PC-9 (cell line): Measurements from ENCODE around the gene LSM7. TPM values are rescaled to one million over a fixed set of nuclear protein-coding genes. Genes with fewer than 3 reads are reported as not detected.

Experiments used
- BruUV-seq: library from RNA; stranded (reverse); fragments of 400-500 nt; replicated peaks from 2 replicates; lab custom pipeline; 2021; lab: Mats Ljungman, UMichigan
- CTCF ChIA-PET: fragments of 300-600 bp; sonication (Branson Sonifier 250); formaldehyde crosslinking; loops from one replicate; lab custom pipeline; 2022; ENCODE audit warnings: antibody characterized with exemption; lab: Charles Lee
- POLR2A ChIA-PET: fragments of 300-600 bp; sonication (Branson Sonifier 250); formaldehyde crosslinking; loops from one replicate; lab custom pipeline; 2022; ENCODE audit warnings: antibody characterized with exemption; ENCODE audit not compliant: unreplicated experiment; lab: Charles Lee
- DNase-seq, 2 experiments: peaks; one replicate each; pipeline versions ENCODE4 v3.0.0 to v3.0.0-alpha.2; 2015 to 2022; ENCODE audit warnings: mixed read lengths in 1 of 2
- H2AFZ ChIP-seq: fragments of 200-600 bp; sonication (generic); 2 replicates; pipeline ENCODE4 v1.8.1; 2017; ENCODE audit warnings: antibody characterized with exemption
- H3F3A ChIP-seq: fragments of 200-600 bp; sonication (generic); 2 replicates; pipeline ENCODE4 v1.8.1; 2017; ENCODE audit warnings: antibody characterized with exemption, mild to moderate bottlenecking, low read depth; ENCODE audit not compliant: insufficient read depth
- H3K27ac ChIP-seq: fragments of 200-600 bp; sonication (generic); 2 replicates; pipeline ENCODE4 v1.6.1; 2016; ENCODE audit warnings: mixed run types
- H3K27me3 ChIP-seq: fragments of 200-600 bp; sonication (generic); 2 replicates; pipeline ENCODE4 v1.6.1; 2016; ENCODE audit warnings: low read depth, mixed run types; ENCODE audit not compliant: insufficient read depth
- H3K36me3 ChIP-seq: fragments of 200-600 bp; sonication (generic); 2 replicates; pipeline ENCODE4 v1.6.1; 2016; ENCODE audit warnings: low read depth, mixed run types
- H3K4me1 ChIP-seq: fragments of 200-600 bp; sonication (generic); replicated peaks from 2 replicates; pipeline ENCODE4 v1.6.1; 2016; ENCODE audit warnings: mixed run types; ENCODE audit not compliant: insufficient read depth
- H3K4me2 ChIP-seq: fragments of 200-600 bp; sonication (generic); 2 replicates; pipeline ENCODE4 v1.6.1; 2017; ENCODE audit warnings: mixed run types
- H3K4me3 ChIP-seq: fragments of 200-600 bp; sonication (generic); 2 replicates; pipeline ENCODE4 v1.6.1; 2016; ENCODE audit warnings: mixed run types
- H3K79me2 ChIP-seq: fragments of 200-600 bp; sonication (generic); 2 replicates; pipeline ENCODE4 v1.6.1; 2017; ENCODE audit warnings: low read depth, mixed run types
- H3K9me2 ChIP-seq: fragments of 200-600 bp; sonication (generic); 2 replicates; pipeline ENCODE4 v1.8.1; 2017; ENCODE audit warnings: mild to moderate bottlenecking; ENCODE audit not compliant: insufficient read depth
- H3K9me3 ChIP-seq: fragments of 200-600 bp; sonication (generic); 2 replicates; pipeline ENCODE4 v1.8.1; 2016; ENCODE audit warnings: low read depth; ENCODE audit not compliant: insufficient read depth
- H4K20me1 ChIP-seq: fragments of 200-600 bp; sonication (generic); 2 replicates; pipeline ENCODE4 v1.8.1; 2017; ENCODE audit not compliant: insufficient read depth
- EZH2 ChIP-seq: fragments of 200-600 bp; sonication (generic); IDR thresholded peaks from 2 replicates; pipeline ENCODE4 v1.8.0; 2017; ENCODE audit warnings: antibody characterized with exemption, low read depth
- intact Hi-C: fragments of 100-400 bp; cut with micrococcal nuclease; formaldehyde crosslinking; loops from one replicate; pipeline ENCODE4 v1.10.0; 2022; ENCODE audit not compliant: unreplicated experiment
- total RNA-seq: library from RNA; stranded (reverse); gene quantifications from 2 replicates; pipeline ENCODE4 v1.2.3, GENCODE V29; 2021
- TF ChIP-seq, protein P1 (sequence below): fragments of 200-600 bp; sonication (generic); conservative IDR thresholded peaks from 2 replicates; pipeline ENCODE4 v1.6.1; 2017; ENCODE audit warnings: mixed run types, antibody characterized with exemption, mild to moderate bottlenecking, moderate library complexity

LSM7 gene
- total RNA-seq, 1 experiment from 2014 or later = 80.2 TPM

DNA sequence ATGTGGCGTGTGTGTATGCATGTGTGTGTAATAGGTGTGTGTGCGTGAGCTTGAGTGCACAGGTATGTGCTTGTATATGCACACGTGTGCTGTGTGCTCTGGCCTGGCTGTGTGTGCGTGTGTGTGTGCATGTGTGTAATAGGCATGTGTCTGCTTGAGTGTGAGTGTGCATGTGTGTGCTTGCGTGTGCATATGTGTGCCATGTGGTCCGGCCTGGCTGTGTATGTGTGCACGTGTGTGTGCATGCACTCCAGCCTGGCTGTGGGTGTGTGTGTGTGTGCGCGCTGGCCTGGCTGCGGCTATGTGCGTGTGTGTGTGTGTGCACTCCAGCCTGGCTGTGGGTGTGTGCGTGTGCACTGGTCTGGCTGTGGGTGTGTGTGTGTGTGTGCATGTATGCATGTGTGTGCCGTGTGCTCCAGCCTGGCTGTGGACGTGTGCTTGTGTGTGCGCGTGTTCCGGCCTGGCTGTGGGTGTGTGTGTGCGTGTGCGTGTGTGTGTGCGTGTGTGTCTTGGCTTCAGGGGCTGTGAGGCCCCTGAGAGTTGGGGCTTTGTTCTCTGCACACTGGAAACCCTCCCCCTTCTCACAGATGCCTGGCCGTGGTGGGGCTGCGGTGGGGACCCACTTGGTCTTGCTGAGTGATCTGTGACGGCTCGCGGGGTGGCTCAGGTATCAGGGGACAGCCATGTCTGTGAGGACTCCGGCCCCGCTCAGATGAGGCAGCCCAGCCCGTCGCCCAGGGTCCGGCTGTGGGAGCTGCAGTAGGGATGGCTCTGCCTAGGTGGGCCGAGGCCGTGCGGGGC is 8.3 kb upstream of the LSM7 start:
- intact Hi-C loops = no loop called here
- no peak overlapping the region for H2AFZ ChIP-seq
- H3K9me3 ChIP-seq = no peaks in the 10 kb centered on the region
- POLR2A ChIA-PET = no interaction called here
- BruUV-seq = no TSS peak
- no peaks in the 10 kb centered on the region for H3K36me3 ChIP-seq
- TF ChIP-seq EZH2 = no peak
- TF ChIP-seq, protein P1, sequence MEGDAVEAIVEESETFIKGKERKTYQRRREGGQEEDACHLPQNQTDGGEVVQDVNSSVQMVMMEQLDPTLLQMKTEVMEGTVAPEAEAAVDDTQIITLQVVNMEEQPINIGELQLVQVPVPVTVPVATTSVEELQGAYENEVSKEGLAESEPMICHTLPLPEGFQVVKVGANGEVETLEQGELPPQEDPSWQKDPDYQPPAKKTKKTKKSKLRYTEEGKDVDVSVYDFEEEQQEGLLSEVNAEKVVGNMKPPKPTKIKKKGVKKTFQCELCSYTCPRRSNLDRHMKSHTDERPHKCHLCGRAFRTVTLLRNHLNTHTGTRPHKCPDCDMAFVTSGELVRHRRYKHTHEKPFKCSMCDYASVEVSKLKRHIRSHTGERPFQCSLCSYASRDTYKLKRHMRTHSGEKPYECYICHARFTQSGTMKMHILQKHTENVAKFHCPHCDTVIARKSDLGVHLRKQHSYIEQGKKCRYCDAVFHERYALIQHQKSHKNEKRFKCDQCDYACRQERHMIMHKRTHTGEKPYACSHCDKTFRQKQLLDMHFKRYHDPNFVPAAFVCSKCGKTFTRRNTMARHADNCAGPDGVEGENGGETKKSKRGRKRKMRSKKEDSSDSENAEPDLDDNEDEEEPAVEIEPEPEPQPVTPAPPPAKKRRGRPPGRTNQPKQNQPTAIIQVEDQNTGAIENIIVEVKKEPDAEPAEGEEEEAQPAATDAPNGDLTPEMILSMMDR = no peak
- no peak for DNase-seq
- CTCF ChIA-PET = no interaction called here
- no peak overlapping the region for H3K4me3 ChIP-seq
- H3K79me2 ChIP-seq = peaks cover 9% of the 10 kb centered on the region; the same call in 1 of the 2 replicates
- H3K4me2 ChIP-seq = no peak overlapping the region
- no peaks in the 10 kb centered on the region for H3K27me3 ChIP-seq
- H3K4me1 ChIP-seq = no peaks in the 10 kb centered on the region
- H3F3A ChIP-seq = peaks cover 15% of the 10 kb centered on the region; the same call in 1 of the 2 replicates
- H3K27ac ChIP-seq = no peak overlapping the region
- no peaks in the 10 kb centered on the region for H4K20me1 ChIP-seq
- no peaks in the 10 kb centered on the region for H3K9me2 ChIP-seq

DNA sequence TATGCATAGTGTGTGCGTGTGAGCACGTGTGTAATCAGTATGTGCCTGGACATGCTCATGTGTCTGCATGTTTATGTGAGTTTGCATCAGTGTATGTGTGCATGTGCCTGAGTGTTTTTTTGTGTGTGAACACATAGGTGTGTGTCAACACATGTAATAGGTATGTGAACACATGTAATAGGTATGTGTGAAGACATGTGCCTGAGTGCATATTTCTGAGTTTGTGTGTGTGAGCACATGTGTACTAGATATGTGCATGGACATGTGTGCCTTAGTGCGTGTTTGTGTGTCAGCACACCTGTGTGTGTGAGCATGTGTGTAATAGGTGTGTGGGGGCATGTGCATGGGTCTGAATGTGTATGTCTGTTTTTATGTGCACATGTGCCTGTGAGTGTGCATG is 7.5 kb upstream of the LSM7 start:
- H3K9me3 ChIP-seq = no peaks in the 10 kb centered on the region
- no peaks in the 10 kb centered on the region for H3K4me1 ChIP-seq
- no peaks in the 10 kb centered on the region for H3K9me2 ChIP-seq
- H3K27ac ChIP-seq = no peak overlapping the region
- no peak overlapping the region for H2AFZ ChIP-seq
- CTCF ChIA-PET = no interaction called here
- no TSS peak for BruUV-seq
- H4K20me1 ChIP-seq = no peaks in the 10 kb centered on the region
- no peak for TF ChIP-seq EZH2
- TF ChIP-seq, protein P1 = no peak
- intact Hi-C loops = no loop called here
- peaks cover 18% of the 10 kb centered on the region for H3K79me2 ChIP-seq
- H3K36me3 ChIP-seq = no peaks in the 10 kb centered on the region
- no peak overlapping the region for H3K4me3 ChIP-seq
- no peaks in the 10 kb centered on the region for H3K27me3 ChIP-seq
- H3K4me2 ChIP-seq = no peak overlapping the region
- H3F3A ChIP-seq = peaks cover 15% of the 10 kb centered on the region; the same call in 1 of the 2 replicates
- POLR2A ChIA-PET = no interaction called here
- DNase-seq = no peak

DNA sequence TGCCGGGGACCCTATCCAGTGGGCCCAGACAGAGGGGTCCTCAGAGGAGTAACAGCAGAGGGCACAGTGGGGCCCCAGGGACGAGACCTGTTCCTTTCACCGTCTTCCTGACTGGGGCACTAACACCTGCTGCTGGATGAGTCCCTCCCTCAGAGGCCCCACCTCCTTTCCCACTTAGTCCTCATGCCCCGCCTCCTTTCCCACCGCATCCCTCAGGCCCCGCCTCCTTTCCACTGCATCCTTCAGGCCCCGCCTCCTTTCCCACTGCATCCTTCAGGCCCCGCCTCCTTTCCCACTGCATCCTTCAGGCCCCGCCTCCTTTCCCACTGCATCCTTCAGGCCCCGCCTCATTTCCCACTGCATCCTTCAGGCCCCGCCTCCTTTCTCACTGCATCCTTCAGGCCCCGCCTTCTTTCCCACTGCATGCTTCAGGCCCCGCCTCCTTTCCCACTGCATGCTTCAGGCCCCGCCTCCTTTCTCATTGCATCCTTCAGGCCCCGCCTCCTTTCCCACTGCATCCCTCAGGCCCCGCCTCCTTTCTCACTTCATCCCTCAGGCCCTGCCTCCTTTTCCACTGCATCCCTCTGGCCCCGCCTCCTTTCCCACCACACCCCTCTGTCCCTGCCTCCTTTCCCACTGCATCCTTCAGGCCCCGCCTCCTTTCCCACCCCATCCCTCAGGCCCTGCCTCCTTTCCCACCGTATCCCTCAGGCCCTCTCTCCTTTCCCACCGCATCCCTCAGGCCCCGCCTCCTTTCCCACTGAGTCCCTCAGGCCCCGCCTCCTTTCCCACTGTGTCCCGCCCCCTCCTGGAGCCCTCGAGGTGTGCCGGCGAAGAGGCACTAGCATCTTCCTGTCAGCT is 6.8 kb upstream of the LSM7 start:
- H3K4me1 ChIP-seq = no peaks in the 10 kb centered on the region
- no peak overlapping the region for H3K4me2 ChIP-seq
- H4K20me1 ChIP-seq = no peaks in the 10 kb centered on the region
- intact Hi-C loops = no loop called here
- no peaks in the 10 kb centered on the region for H3K9me3 ChIP-seq
- no peaks in the 10 kb centered on the region for H3K36me3 ChIP-seq
- H2AFZ ChIP-seq = no peak overlapping the region
- TF ChIP-seq, protein P1 = no peak
- TF ChIP-seq EZH2 = no peak
- ChIA-PET CTCF (no interaction called here), POLR2A (no interaction called here)
- no peaks in the 10 kb centered on the region for H3K9me2 ChIP-seq
- no peak for DNase-seq
- peaks cover 15% of the 10 kb centered on the region; the same call in 1 of the 2 replicates for H3F3A ChIP-seq
- BruUV-seq = no TSS peak
- no peak overlapping the region for H3K4me3 ChIP-seq
- H3K27ac ChIP-seq = no peak overlapping the region
- peaks cover 24% of the 10 kb centered on the region for H3K79me2 ChIP-seq
- no peaks in the 10 kb centered on the region for H3K27me3 ChIP-seq
